H1 (cell line): ENCODE results near the gene NF1. TPM values are rescaled to one million over a fixed set of nuclear protein-coding genes. Genes with fewer than 3 reads are reported as not detected.

Experiments used
- CHD1 ChIP-seq: IDR thresholded peaks from 2 replicates; pipeline ENCODE4 v1.6.1; 2012; ENCODE audit warnings: low read depth, low read length, improper control_type of control experiment
- CTBP2 ChIP-seq: IDR thresholded peaks from 2 replicates; pipeline ENCODE4 v1.7.0; 2011; ENCODE audit warnings: borderline replicate concordance, mild to moderate bottlenecking, moderate library complexity, mixed read lengths, low read length; ENCODE audit not compliant: insufficient read depth, insufficient read length
- KDM4A ChIP-seq: IDR thresholded peaks from one replicate; pipeline ENCODE4 v1.7.1; 2012; ENCODE audit warnings: low read depth, mild to moderate bottlenecking, moderate library complexity, low read length, inconsistent platforms; ENCODE audit not compliant: severe bottlenecking
- POLR2A ChIP-seq, 2 experiments: IDR thresholded peaks; 1 replicate in 1 of 2; 2 replicates in 1 of 2; pipeline ENCODE4 v1.6.1; 2011; ENCODE audit warnings: low read depth in 2 of 2, low read length in 2 of 2, mild to moderate bottlenecking in 2 of 2; ENCODE audit errors: control extremely low read depth in 1 of 2
- SRF ChIP-seq: IDR thresholded peaks from 2 replicates; pipeline ENCODE4 v1.6.1; 2011; ENCODE audit warnings: mild to moderate bottlenecking, low read depth, low read length, moderate library complexity
- TAF1 ChIP-seq: IDR thresholded peaks from 2 replicates; pipeline ENCODE4 v1.6.1; 2011; ENCODE audit warnings: mild to moderate bottlenecking, low read depth, low read length
- ZNF274 ChIP-seq: IDR thresholded peaks from 2 replicates; pipeline ENCODE4 v1.7.0; 2012; ENCODE audit warnings: low read length, borderline replicate concordance; ENCODE audit errors: extremely low read depth
- polyA plus RNA-seq, 7 experiments: library from polyadenylated mRNA; depleted of rRNA in 3 of 7; stranded (reverse) in 5 of 7; unstranded in 2 of 7; fragments of >200 nt in 5 of 7; fragments of 200-250 nt in 2 of 7; gene quantifications; 1 replicate in 5 of 7; 2 replicates in 1 of 7; 4 replicates in 1 of 7; pipeline versions ENCODE4 v1.2.1 to v1.2.3, GENCODE V29; 2011 to 2013; ENCODE audit warnings: missing spikeins in 2 of 7, mixed read lengths in 2 of 7
- total RNA-seq: library from RNA; stranded (reverse); fragmentation: NEBNext Ultra II Directional; extraction: Animal tissue kit (Norgen Biotek cat#: 25700); gene quantifications from 2 replicates; pipeline ENCODE4 v1.2.1, GENCODE V29; 2021
- TF ChIP-seq, protein P1 (sequence below): fragments of 300-600 bp; sonication (generic); IDR thresholded peaks from 2 replicates; pipeline ENCODE4 v1.7.1; 2012; ENCODE audit warnings: low read length, moderate library complexity, mild to moderate bottlenecking, inconsistent platforms; ENCODE audit not compliant: insufficient replicate concordance

NF1 gene
- total and polyA plus RNA-seq, 2 of the 8 experiments (the other 6 are each of a cell fraction or from before 2014, with no cell fraction given), result 19.3 to 29.6 TPM

DNA sequence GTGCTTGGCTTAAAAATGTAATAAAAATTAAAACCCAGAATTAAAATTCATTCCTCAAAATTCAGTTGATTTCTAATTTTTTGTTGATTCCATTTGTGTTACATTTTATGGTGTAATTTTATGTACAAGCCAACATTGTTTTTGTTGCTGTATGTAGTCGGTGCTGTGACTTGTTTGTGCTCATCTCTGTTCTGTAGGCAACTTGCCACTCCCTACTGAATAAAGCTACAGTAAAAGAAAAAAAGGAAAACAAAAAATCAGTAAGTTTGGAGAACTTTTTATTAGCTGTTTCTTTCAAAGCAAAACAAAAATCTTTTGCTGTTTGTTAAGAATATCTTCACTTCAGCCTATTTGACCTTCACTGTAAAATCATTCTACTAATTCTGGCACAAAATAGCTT, 158.0 kb downstream of the NF1 start (continued):
- TF ChIP-seq, protein P1, sequence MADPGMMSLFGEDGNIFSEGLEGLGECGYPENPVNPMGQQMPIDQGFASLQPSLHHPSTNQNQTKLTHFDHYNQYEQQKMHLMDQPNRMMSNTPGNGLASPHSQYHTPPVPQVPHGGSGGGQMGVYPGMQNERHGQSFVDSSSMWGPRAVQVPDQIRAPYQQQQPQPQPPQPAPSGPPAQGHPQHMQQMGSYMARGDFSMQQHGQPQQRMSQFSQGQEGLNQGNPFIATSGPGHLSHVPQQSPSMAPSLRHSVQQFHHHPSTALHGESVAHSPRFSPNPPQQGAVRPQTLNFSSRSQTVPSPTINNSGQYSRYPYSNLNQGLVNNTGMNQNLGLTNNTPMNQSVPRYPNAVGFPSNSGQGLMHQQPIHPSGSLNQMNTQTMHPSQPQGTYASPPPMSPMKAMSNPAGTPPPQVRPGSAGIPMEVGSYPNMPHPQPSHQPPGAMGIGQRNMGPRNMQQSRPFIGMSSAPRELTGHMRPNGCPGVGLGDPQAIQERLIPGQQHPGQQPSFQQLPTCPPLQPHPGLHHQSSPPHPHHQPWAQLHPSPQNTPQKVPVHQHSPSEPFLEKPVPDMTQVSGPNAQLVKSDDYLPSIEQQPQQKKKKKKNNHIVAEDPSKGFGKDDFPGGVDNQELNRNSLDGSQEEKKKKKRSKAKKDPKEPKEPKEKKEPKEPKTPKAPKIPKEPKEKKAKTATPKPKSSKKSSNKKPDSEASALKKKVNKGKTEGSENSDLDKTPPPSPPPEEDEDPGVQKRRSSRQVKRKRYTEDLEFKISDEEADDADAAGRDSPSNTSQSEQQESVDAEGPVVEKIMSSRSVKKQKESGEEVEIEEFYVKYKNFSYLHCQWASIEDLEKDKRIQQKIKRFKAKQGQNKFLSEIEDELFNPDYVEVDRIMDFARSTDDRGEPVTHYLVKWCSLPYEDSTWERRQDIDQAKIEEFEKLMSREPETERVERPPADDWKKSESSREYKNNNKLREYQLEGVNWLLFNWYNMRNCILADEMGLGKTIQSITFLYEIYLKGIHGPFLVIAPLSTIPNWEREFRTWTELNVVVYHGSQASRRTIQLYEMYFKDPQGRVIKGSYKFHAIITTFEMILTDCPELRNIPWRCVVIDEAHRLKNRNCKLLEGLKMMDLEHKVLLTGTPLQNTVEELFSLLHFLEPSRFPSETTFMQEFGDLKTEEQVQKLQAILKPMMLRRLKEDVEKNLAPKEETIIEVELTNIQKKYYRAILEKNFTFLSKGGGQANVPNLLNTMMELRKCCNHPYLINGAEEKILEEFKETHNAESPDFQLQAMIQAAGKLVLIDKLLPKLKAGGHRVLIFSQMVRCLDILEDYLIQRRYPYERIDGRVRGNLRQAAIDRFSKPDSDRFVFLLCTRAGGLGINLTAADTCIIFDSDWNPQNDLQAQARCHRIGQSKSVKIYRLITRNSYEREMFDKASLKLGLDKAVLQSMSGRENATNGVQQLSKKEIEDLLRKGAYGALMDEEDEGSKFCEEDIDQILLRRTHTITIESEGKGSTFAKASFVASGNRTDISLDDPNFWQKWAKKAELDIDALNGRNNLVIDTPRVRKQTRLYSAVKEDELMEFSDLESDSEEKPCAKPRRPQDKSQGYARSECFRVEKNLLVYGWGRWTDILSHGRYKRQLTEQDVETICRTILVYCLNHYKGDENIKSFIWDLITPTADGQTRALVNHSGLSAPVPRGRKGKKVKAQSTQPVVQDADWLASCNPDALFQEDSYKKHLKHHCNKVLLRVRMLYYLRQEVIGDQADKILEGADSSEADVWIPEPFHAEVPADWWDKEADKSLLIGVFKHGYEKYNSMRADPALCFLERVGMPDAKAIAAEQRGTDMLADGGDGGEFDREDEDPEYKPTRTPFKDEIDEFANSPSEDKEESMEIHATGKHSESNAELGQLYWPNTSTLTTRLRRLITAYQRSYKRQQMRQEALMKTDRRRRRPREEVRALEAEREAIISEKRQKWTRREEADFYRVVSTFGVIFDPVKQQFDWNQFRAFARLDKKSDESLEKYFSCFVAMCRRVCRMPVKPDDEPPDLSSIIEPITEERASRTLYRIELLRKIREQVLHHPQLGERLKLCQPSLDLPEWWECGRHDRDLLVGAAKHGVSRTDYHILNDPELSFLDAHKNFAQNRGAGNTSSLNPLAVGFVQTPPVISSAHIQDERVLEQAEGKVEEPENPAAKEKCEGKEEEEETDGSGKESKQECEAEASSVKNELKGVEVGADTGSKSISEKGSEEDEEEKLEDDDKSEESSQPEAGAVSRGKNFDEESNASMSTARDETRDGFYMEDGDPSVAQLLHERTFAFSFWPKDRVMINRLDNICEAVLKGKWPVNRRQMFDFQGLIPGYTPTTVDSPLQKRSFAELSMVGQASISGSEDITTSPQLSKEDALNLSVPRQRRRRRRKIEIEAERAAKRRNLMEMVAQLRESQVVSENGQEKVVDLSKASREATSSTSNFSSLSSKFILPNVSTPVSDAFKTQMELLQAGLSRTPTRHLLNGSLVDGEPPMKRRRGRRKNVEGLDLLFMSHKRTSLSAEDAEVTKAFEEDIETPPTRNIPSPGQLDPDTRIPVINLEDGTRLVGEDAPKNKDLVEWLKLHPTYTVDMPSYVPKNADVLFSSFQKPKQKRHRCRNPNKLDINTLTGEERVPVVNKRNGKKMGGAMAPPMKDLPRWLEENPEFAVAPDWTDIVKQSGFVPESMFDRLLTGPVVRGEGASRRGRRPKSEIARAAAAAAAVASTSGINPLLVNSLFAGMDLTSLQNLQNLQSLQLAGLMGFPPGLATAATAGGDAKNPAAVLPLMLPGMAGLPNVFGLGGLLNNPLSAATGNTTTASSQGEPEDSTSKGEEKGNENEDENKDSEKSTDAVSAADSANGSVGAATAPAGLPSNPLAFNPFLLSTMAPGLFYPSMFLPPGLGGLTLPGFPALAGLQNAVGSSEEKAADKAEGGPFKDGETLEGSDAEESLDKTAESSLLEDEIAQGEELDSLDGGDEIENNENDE, result no peak
- TF ChIP-seq SRF (no peak), CHD1 (no peak), ZNF274 (no peak), KDM4A (no peak), TAF1 (no peak), CTBP2 (no peak), POLR2A (IDR thresholded peaks at IDR 0.05; ENCODE audit: control extremely low read depth in 1 of 2, low read depth in 2 of 2, low read length in 2 of 2) (no peak)
